Erythroblast (primary cell): ENCODE measurements around the gene MTOR.

Experiments used
- GATA1 ChIP-seq: IDR thresholded peaks from 2 replicates; pipeline ENCODE4 v1.6.1; 2011; ENCODE audit warnings: low read depth, mild to moderate bottlenecking, control low read depth, low read length, moderate library complexity
- POLR2A ChIP-seq: IDR thresholded peaks from 2 replicates; pipeline ENCODE4 v1.6.1; 2011; ENCODE audit warnings: mild to moderate bottlenecking, low read length

DNA sequence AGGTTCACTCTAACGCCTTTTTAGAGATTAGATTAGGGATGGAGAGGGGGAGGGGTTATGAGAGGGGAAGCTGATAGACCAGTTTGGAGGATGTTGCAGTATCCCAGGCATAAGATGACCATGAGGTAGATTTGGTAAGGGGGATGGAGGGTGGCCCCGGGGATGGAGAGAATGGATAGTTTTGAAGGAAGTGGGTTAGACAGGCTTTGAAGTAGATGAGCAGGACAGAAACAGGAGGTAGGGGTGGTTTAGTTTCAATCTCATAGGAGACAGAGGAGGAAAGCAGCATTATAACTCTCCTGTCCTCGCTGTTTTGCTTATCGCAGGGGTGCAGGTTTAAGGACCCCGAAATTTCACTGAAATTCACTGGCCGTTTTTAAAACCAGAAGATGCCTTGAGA, 22.4 kb upstream of the MTOR start:
- TF ChIP-seq POLR2A (no peak), GATA1 (no peak)
